Thyroid gland (tissue), 4 donors: ENCODE measurements around the gene MBD3L2B.
"Not testable (repeated sequence)": the region's sequence is repeated elsewhere in the genome, so short reads cannot be mapped to it uniquely, and the experiment has no call there.

Experiments
- POLR2A ChIP-seq, 2 donors: fragments of 450-650 bp; IDR thresholded peaks; one replicate each; pipeline ENCODE4 v1.6.1; 2017; ENCODE audit warnings: antibody characterized with exemption in 2 of 2, mild to moderate bottlenecking in 2 of 2, moderate library complexity in 1 of 2
- TF ChIP-seq, protein P1 (sequence below), 6 experiments: fragments of 200-600 bp in 3 of 6; fragments of 450-650 bp in 3 of 6; sonication (generic) in 3 of 6; IDR thresholded peaks; one replicate each; pipeline ENCODE4 v1.5.1; 2016 to 2019; ENCODE audit warnings: antibody characterized with exemption in 6 of 6, mild to moderate bottlenecking in 2 of 6, inconsistent platforms in 1 of 6, moderate library complexity in 1 of 6

DNA sequence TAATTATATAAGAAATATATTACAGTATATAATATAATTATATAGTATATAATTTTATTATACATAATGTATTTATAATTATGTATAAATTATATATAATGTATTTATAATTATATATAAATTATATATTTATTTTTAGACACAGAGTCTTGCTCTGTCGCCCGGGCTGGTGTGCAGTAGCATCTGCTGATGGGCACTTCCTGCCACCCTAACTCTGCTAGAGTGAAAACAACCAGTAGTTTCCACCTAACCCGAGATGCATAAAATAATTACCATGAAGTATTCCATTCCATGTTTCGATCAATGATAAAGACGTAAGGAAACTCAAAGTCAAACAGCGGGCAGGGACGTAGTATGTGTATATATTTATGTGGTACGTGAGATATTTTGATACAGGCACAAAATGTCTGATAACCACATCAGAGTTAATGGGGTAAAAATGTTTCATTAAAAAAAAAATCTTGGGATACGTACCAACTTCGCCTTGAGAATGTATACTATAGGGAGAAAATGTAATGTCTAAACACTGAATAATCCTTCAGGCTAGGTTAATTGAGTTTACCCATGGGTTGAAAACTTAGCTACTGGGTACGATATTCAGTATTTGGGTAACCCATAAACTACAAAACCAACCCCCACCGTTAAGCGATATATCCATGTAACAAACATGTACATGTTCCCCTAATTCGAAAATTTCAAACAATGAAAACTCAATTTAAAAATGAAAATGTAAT lies 33.6 kb upstream of the MBD3L2B start:
- TF ChIP-seq, protein P1, sequence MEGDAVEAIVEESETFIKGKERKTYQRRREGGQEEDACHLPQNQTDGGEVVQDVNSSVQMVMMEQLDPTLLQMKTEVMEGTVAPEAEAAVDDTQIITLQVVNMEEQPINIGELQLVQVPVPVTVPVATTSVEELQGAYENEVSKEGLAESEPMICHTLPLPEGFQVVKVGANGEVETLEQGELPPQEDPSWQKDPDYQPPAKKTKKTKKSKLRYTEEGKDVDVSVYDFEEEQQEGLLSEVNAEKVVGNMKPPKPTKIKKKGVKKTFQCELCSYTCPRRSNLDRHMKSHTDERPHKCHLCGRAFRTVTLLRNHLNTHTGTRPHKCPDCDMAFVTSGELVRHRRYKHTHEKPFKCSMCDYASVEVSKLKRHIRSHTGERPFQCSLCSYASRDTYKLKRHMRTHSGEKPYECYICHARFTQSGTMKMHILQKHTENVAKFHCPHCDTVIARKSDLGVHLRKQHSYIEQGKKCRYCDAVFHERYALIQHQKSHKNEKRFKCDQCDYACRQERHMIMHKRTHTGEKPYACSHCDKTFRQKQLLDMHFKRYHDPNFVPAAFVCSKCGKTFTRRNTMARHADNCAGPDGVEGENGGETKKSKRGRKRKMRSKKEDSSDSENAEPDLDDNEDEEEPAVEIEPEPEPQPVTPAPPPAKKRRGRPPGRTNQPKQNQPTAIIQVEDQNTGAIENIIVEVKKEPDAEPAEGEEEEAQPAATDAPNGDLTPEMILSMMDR (IDR thresholded peaks at IDR 0.05) = not testable (repeated sequence)
- TF ChIP-seq POLR2A (IDR thresholded peaks at IDR 0.05) = not testable (repeated sequence)
